K562 treated with DMSO at 1 percent for 24 hours (cell line): Measurements from ENCODE around the gene SLC39A1. TPM values are rescaled to one million over a fixed set of nuclear protein-coding genes. Genes with fewer than 3 reads are reported as not detected.

ENCODE experiments used
- total RNA-seq: library from RNA; unstranded; fragments of 300-600 nt; gene quantifications from 2 replicates; pipeline ENCODE4 v1.2.3, GENCODE V29; 2022; ENCODE audit warnings: low read depth; ENCODE audit not compliant: insufficient read depth

SLC39A1 gene, protein sequence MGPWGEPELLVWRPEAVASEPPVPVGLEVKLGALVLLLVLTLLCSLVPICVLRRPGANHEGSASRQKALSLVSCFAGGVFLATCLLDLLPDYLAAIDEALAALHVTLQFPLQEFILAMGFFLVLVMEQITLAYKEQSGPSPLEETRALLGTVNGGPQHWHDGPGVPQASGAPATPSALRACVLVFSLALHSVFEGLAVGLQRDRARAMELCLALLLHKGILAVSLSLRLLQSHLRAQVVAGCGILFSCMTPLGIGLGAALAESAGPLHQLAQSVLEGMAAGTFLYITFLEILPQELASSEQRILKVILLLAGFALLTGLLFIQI
- 84.3 and 86.0 TPM in 2 replicates for total RNA-seq

DNA sequence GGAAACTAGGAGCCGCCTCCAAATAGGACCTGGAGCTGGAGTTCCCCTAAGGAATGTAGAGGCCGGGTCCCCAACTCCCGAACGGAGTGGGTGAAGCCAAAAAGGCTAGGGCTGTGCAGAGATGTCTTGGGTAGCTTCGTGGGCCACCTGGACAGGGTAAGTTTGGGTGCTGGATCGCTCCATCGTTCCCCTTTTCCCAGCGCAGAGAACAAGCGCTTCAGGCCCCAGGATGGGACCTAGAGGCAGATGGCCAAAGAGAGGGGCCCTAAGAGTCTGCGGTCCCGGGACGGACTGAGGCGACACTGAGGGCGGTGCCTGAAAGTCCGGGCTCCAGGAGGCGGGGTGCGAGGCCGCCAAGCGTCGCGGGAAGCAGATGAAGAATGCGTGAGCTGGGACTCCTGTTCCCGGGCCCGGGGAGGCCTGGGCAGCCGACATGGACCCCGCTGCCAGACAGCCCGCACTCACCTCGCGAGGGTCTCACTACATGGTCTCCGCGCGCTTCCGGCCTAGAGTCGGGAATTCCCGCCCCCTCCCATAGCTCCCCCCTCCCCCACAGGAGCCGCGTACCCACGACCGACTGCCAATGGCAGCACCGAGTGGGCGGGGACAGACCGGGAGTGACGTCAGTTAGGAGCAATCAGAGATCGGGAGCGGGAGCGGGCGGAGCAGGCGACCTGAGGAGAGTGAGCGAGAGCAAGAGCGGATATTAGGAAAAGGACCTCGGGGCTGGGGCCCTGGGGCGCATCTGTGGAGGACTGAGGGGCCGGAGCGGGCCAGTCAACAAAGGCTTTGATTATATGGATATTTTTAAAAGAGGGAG, at the start of gene SLC39A1:
Gene SLC39A1, minus strand, starts transcription at position 508 of the 820 bp plus-strand sequence. CDS start 822 bp downstream, outside the sequence.

GRCh38 chr1:153990468-153991150, 27.3 kb upstream of the SLC39A1 start, which contains the start of gene RPS27:
Gene RPS27, plus strand, starts transcription at chr1:153990762. Its CDS starts 35 bp downstream, at chr1:153990797.

GRCh38 chr1:153985941-153986761, 22.8 kb upstream of the SLC39A1 start, which contains the start of gene RAB13:
Gene RAB13, minus strand, starts transcription at chr1:153986339. Its CDS starts 103 bp downstream, at chr1:153986236.

DNA sequence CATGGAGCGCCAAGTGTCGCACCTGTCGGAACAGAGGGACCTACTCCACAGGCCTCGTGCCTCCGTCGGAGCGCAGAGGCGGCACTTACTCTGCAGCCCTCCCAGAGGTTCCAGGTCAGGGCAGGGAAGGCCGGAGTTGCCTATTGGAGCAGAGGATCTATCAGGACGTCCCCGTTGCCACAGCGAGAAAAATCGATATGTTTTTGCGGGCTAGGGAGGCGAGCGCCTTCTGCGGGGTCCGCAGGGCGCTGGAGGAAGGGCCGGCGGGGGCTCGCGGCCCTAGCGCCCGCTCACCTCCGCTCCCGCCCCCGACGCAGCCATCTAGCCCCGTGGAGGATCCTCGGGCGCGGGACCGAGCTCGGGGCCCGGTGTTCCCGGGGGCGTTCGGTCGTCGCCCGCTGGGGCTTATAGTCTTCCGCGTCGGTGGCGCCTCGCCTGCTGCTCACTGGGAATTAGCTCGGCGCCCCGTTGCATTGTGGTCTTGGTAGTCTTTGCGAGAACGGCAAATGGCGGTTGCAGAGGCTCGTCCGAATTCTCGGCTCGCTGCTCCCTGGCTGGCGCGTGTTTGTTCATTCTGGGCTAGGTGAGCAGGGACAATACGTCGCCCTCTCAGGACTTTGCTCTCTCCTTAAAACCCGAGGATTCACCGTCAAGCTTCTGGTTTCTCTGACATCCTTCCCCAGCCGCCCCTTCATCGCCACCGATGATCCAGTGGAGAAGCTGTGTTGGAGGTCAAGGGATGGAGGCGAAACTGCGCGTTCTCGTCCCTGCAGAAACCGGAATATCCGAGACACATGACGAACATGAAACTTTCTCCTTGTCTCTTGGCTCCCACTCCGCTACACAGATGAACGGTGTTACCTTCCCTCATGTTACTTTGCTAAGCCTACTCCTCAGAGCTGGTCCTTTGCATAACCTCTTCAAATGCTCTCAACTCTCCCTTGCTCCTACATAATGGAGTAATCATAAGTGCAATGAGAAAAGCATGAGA, 14.2 kb upstream of the SLC39A1 start, which contains the start of gene JTB:
Gene JTB, minus strand, starts transcription at position 425 of the 991 bp plus-strand sequence. Its CDS starts 422 bp downstream, at position 3.

DNA sequence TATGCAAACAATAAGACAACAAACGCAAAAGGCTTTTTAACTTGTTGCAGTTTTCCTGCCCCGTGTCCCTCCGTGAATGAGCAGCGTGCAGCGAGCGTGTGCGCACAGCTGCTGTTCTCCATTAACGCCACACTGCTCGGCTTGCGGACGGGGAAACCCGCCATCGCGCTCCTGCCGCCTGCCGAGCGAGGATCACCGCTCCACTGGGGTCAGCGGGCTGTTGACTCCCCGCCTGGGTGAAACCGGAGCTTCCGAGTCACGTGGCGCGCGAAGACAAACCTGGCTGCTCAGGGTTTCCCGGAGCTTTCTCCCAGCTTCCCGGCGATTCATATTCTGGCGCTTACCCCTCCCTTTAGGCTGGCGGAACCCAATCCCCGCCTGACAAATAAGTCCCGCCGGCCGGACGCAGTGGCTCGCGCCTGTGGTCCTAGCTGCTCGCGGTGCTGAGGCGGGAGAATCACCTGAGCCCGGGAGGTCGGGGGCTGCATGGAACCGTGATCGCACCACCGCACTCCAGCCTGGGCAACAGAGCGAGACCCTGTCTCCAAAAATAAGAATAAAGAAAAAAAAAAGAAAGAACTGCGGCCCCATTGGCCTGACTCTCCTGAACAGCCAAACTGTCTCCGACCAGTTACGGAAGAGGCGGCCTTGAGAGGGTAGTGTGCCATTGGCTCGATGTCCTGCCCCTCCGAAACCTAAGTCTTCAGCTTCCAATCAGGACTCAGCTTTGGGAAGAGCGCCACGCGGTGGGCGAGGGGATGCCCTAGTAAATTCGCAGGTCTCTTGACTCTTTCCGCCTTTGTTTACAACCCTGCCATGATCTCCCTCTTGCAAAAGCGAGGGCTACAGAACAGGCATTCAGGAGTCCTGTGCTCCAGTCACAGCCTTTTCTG, 4.0 kb upstream of the SLC39A1 start, which contains the start of gene CREB3L4:
Gene CREB3L4, plus strand, starts transcription at position 796 of the 893 bp plus-strand sequence. CDS start 624 bp downstream, outside the sequence.

DNA sequence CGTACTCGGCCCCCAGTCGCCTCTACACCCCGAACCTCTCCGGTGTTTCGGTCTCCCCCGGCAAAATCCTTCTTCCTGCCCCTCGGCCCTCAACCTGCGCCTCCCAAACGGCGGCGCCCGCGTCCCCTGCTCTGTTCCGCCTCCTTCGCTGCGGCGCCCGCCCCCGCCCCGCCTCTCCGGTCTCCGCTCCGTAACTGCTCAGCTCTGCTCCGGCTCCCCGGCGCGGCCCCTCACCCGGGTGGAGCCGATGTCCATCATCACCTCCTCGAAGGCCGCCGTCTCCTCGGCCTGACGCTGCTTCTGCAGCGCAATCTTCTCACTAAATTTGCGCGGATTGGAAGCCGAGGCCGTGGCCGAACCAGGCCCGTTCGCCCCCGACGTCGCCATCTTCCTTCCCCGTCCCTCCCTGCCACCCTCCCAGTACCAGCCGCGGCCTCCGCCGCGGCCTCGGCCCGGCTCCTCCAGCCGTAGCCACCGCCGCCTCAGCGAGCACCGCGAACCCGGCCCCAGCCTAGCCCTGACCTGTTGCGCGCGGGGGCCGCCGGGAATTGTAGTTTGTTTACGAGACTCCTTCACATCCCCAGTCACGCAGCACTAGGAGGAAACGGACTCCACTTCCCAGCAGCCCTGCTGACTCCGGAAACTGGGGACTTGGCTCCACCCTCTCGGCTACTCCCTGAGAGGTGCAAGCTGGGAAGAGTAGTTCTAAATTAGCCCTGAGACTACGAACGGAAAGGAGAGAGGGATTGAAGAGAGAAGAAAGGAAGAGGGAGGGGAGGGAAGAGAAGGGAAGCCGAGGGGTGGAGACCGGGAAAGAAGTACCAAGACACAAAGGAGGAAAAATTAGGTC, 5.0 kb downstream of the SLC39A1 start, which contains the start of gene CRTC2:
Gene CRTC2, minus strand, starts transcription at position 502 of the 850 bp plus-strand sequence. Its CDS starts 115 bp downstream, at position 387.

DNA sequence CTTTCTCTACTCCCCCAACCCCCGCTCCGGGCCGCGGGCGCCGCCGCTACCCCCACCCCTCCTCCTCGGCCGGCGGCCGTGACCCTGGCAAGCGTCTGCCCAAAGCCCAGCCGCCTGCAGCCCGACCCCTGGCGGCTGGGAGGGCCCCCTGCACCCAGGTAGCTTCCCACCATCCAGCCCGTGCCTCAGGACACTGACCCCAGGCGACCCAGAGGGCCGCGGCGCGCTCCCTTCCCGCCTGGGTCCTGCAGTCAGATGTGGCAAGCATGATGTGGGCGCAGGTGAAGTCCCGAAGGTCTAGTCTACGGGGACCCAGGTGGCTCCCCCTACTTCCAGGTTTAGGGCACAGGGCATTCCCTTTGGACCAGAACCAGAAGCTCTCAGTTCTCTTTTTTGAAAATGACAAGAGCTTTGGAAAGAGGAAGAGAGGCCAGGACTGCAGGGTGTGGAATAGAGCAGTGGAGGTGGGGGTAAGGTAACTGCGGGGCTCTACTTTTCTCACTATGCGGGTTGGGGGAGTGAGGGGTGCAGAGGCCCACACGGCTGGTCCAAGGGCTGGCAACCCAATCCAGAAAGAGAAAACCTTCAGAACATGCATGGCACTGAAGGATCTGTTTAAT, 16.6 kb downstream of the SLC39A1 start, which contains the start of gene DENND4B:
Gene DENND4B, minus strand, starts transcription at position 97 of the 620 bp plus-strand sequence. CDS start 2,344 bp downstream, outside the sequence.

DNA sequence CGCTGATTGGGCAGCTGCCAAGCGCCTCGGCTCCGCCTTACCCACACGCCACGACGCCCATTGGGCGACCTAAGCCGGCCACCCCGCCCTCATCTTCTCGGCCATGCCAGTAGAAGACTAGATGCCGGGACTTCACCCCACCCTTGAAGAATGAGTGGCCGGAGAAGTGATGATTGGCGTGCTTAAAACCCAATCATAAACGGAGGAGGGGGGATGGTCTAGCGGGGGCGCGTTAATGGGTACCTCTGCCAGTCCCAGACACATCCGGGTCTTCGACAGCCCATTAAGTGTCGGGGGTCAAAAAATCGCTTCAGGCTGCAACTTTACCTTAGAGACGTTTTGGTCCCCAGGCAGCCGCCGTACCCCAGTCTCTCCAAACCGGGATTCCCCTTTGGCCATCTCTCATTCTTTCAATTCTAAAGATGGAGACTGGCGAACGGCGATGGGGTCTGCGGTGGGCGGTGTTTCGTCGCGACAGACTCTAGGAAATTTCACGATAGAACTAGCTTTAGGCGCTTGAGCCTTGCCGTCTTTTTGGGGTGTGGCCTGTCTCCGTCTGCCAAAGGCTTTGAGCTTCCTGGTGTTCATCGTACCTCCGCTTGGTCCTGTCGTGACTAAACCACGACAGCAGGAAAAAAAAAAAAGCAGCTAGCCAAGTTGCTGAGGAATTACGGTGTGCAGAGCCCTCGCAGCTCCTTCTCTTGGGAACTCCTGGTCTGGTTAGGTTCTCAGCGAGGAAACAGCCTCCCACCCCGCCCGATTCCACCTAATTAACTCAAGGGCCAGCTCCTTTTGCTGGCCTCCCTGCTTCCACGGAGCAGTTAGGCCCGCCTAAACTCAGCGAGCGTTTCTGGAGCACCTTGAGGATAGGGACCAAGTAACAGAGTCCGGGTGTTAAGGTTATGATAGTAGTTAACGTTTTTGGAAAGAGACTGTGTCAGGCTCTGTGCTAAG, 40.1 kb downstream of the SLC39A1 start, which contains the start of gene GATAD2B:
Gene GATAD2B, minus strand, starts transcription at position 1 of the 954 bp plus-strand sequence. CDS start 94,625 bp downstream, outside the sequence.

Other genes starting within 250 kb of the SLC39A1 start
- 28.2 and 29.5 TPM in 2 replicates for gene INTS3, start 235.5 kb downstream of the SLC39A1 start, total RNA-seq
- gene SLC27A3, start 188.1 kb downstream of the SLC39A1 start, total RNA-seq, result 9.0 and 9.3 TPM in 2 replicates
- 11.7 and 12.7 TPM in 2 replicates for gene GATAD2B, start 40.6 kb downstream of the SLC39A1 start, total RNA-seq
- 45.6 and 46.2 TPM in 2 replicates for gene DENND4B, start 16.8 kb downstream of the SLC39A1 start, total RNA-seq
- gene CRTC2, start 4.9 kb downstream of the SLC39A1 start, total RNA-seq, result 35.6 and 35.8 TPM in 2 replicates
- gene CREB3L4, start 4.4 kb upstream of the SLC39A1 start, total RNA-seq, result 24.5 and 25.3 TPM in 2 replicates
- gene JTB, start 14.1 kb upstream of the SLC39A1 start, total RNA-seq, result 248 and 249 TPM in 2 replicates
- gene RAB13, start 22.8 kb upstream of the SLC39A1 start, total RNA-seq, result 144 TPM in 2 replicates
- gene RPS27, start 27.2 kb upstream of the SLC39A1 start, total RNA-seq, result 13,435 and 13,488 TPM in 2 replicates
- gene NUP210L, start 191.5 kb upstream of the SLC39A1 start, total RNA-seq, result not detected in 2 replicates
- gene TPM3, start 228.6 kb upstream of the SLC39A1 start, total RNA-seq, result 305 and 321 TPM in 2 replicates
- gene CFAP141, start 242.8 kb upstream of the SLC39A1 start, total RNA-seq, result not detected in 2 replicates